Measurements from ENCODE around the gene FBXL16. TPM values are rescaled to one million over a fixed set of nuclear protein-coding genes. Genes with fewer than 3 reads are reported as not detected.

The FBXL16 gene
- total RNA-seq, 2 experiments from 2014 or later, result 12.7 to 14.3 TPM

- ChIA-PET POLR2A (no interaction called here), CTCF (interaction anchor here (1.0 to 2.0 kb wide), 2 partner anchors 10 kb away, joined by 5 read pairs; partner anchors contain the start of gene RHOT2)
- H3K27ac Mint-ChIP-seq, result no peak overlapping the region
- H3K9me3 Mint-ChIP-seq, result no peaks in the 10 kb centered on the region
- H3K27me3 Mint-ChIP-seq, result peaks cover 3% of the 10 kb centered on the region
- H3K36me3 Mint-ChIP-seq (ENCODE audit: low read depth), result peaks cover 15% of the 10 kb centered on the region
- no peak for DNase-seq
- no peak overlapping the region for H3K4me3 Mint-ChIP-seq
- peaks cover 27% of the 10 kb centered on the region for H3K4me1 Mint-ChIP-seq
These were observed 28.0 kb downstream of the FBXL16 start for GRCh38 chr16:677316-678190.

- Mint-ChIP-seq H3K4me3 (no peak overlapping the region), H3K36me3 (ENCODE audit: low read depth) (peaks cover 10% of the 10 kb centered on the region), H3K27me3 (peaks cover 3% of the 10 kb centered on the region), H3K27ac (no peak overlapping the region), H3K4me1 (peaks cover 21% of the 10 kb centered on the region), H3K9me3 (no peaks in the 10 kb centered on the region)
- CTCF ChIA-PET, result interaction anchor here (1.0 kb wide), 1 partner anchor 9 kb away, joined by 5 read pairs; the partner anchor contains the start of gene RHOT2
- POLR2A ChIA-PET, result no interaction called here
- no peak for DNase-seq
These were observed 28.7 kb downstream of the FBXL16 start for GRCh38 chr16:676913-677312.

GRCh38 chr16:676565-676902 is 29.1 kb downstream of the FBXL16 start:
- Mint-ChIP-seq H3K36me3 (ENCODE audit: low read depth) (peaks cover 8% of the 10 kb centered on the region), H3K4me1 (peaks cover 18% of the 10 kb centered on the region), H3K27ac (no peak overlapping the region), H3K27me3 (peaks cover 3% of the 10 kb centered on the region), H3K9me3 (no peaks in the 10 kb centered on the region), H3K4me3 (no peak overlapping the region)
- no peak for DNase-seq
- POLR2A ChIA-PET, result no interaction called here
- CTCF ChIA-PET, result interaction anchor here (1.0 to 1.2 kb wide), 2 partner anchors 9 to 23 kb away, joined by 5 to 6 read pairs; partner anchors contain the start of gene RHOT2

GRCh38 chr16:675884-676564 is 29.6 kb downstream of the FBXL16 start:
- Mint-ChIP-seq H3K27ac (no peak overlapping the region), H3K4me1 (peaks cover 13% of the 10 kb centered on the region), H3K9me3 (no peaks in the 10 kb centered on the region), H3K27me3 (peaks cover 3% of the 10 kb centered on the region), H3K4me3 (no peak overlapping the region), H3K36me3 (ENCODE audit: low read depth) (peaks cover 7% of the 10 kb centered on the region)
- ChIA-PET CTCF (interaction anchor here (0.9 to 1.2 kb wide), 2 partner anchors 22 to 40 kb away, joined by 6 read pairs; partner anchors contain the start of gene METTL26), POLR2A (no interaction called here)
- no peak for DNase-seq

- no peak within 1 kb of the TSS for H3K27ac Mint-ChIP-seq
- H3K36me3 Mint-ChIP-seq (ENCODE audit: low read depth), result peaks cover 5% of the 10 kb centered on the region
- POLR2A ChIA-PET, result no interaction called here
- peaks cover 10% of the 10 kb centered on the region for H3K4me1 Mint-ChIP-seq
- DNase-seq, result no peak
- CTCF ChIA-PET, result interaction anchor here (0.9 to 1.4 kb wide), 3 partner anchors 15 to 39 kb away, joined by 4 to 6 read pairs (median 6); partner anchors contain the start of genes METTL26 and WDR24
- no peaks in the 10 kb centered on the region for H3K9me3 Mint-ChIP-seq
- H3K27me3 Mint-ChIP-seq, result peaks cover 3% of the 10 kb centered on the region
- H3K4me3 Mint-ChIP-seq, result no peak within 1 kb of the TSS
These were observed 30.4 kb downstream of the FBXL16 start, which contains the start of gene RHBDL1 for GRCh38 chr16:674968-675883. TSS of gene RHBDL1 (plus strand) at chr16:675671. CDS start at chr16:675791, 120 bp downstream.

GRCh38 chr16:674214-674881 is 31.3 kb downstream of the FBXL16 start:
- POLR2A ChIA-PET, result no interaction called here
- peaks cover 3% of the 10 kb centered on the region for H3K27me3 Mint-ChIP-seq
- H3K36me3 Mint-ChIP-seq (ENCODE audit: low read depth), result peaks cover 6% of the 10 kb centered on the region
- CTCF ChIA-PET, result interaction anchor here (1.4 kb wide), 1 partner anchor 16 kb away, joined by 4 read pairs; the partner anchor contains the start of gene WDR24
- peaks cover 10% of the 10 kb centered on the region for H3K4me1 Mint-ChIP-seq
- H3K9me3 Mint-ChIP-seq, result no peaks in the 10 kb centered on the region
- DNase-seq, result no peak
- no peak overlapping the region for H3K27ac Mint-ChIP-seq
- H3K4me3 Mint-ChIP-seq, result no peak overlapping the region

GRCh38 chr16:673399-673991 is 32.1 kb downstream of the FBXL16 start:
- no peak for DNase-seq
- H3K27me3 Mint-ChIP-seq, result peaks cover 3% of the 10 kb centered on the region
- H3K4me3 Mint-ChIP-seq, result no peak overlapping the region
- CTCF ChIA-PET, result interaction anchor here (1.4 kb wide), 1 partner anchor 11 kb away, joined by 4 read pairs; the partner anchor contains the start of gene JMJD8
- no peak overlapping the region for H3K27ac Mint-ChIP-seq
- peaks cover 6% of the 10 kb centered on the region for H3K36me3 Mint-ChIP-seq (ENCODE audit: low read depth)
- peaks cover 6% of the 10 kb centered on the region for H3K4me1 Mint-ChIP-seq
- POLR2A ChIA-PET, result no interaction called here
- H3K9me3 Mint-ChIP-seq, result no peaks in the 10 kb centered on the region

GRCh38 chr16:672851-673250 is 32.8 kb downstream of the FBXL16 start:
- Mint-ChIP-seq H3K4me3 (no peak overlapping the region), H3K9me3 (no peaks in the 10 kb centered on the region), H3K36me3 (ENCODE audit: low read depth) (peaks cover 6% of the 10 kb centered on the region), H3K27ac (no peak overlapping the region), H3K4me1 (peaks cover 6% of the 10 kb centered on the region), H3K27me3 (peaks cover 3% of the 10 kb centered on the region)
- no peak for DNase-seq
- CTCF ChIA-PET, result interaction anchor here (1.4 kb wide), 1 partner anchor 12 kb away, joined by 4 read pairs; the partner anchor contains the start of gene JMJD8
- POLR2A ChIA-PET, result no interaction called here

- Mint-ChIP-seq H3K4me1 (peaks cover 10% of the 10 kb centered on the region), H3K27ac (no peak overlapping the region), H3K4me3 (no peak overlapping the region), H3K36me3 (ENCODE audit: low read depth) (peaks cover 6% of the 10 kb centered on the region), H3K9me3 (no peaks in the 10 kb centered on the region), H3K27me3 (peaks cover 3% of the 10 kb centered on the region)
- ChIA-PET CTCF (interaction anchor here (1.4 kb wide), 1 partner anchor 12 kb away, joined by 4 read pairs; the partner anchor contains the start of gene JMJD8), POLR2A (no interaction called here)
- no peak for DNase-seq
These were observed 33.2 kb downstream of the FBXL16 start for GRCh38 chr16:672371-672770.

GRCh38 chr16:671353-672131 is 34.1 kb downstream of the FBXL16 start:
- DNase-seq, result no peak
- peaks cover 6% of the 10 kb centered on the region for H3K36me3 Mint-ChIP-seq (ENCODE audit: low read depth)
- H3K4me1 Mint-ChIP-seq, result peaks cover 8% of the 10 kb centered on the region
- CTCF ChIA-PET, result interaction anchor here (0.7 kb wide), 1 partner anchor 24 kb away, joined by 3 read pairs; no protein-coding TSS in a partner anchor
- H3K27ac Mint-ChIP-seq, result no peak overlapping the region
- POLR2A ChIA-PET, result no interaction called here
- no peak overlapping the region for H3K4me3 Mint-ChIP-seq
- peaks cover 3% of the 10 kb centered on the region for H3K27me3 Mint-ChIP-seq
- no peaks in the 10 kb centered on the region for H3K9me3 Mint-ChIP-seq

Measured in activated CD4-positive, alpha-beta T cell treated with anti-CD3 and anti-CD28 coated beads, Interleukin-2, amount 10 ng/mL, durations not matched to agents 7 days and 5 days (primary cell).